Activated naive CD4-positive, alpha-beta T cell treated with anti-CD3 and anti-CD28 coated beads, Interleukin-2, amount 50 U/mL, for 16 hours (primary cell): Measurements from ENCODE around the gene ST6GALNAC2.
"Not testable (repeated sequence)": the region's sequence is repeated elsewhere in the genome, so short reads cannot be mapped to it uniquely, and the experiment has no call there.

Source experiments
- DNase-seq: peaks from one replicate; pipeline ENCODE4 v3.0.0-alpha.2; 2020

Gene ST6GALNAC2

GRCh38 chr17:76585649-76586593 is at the start of gene ST6GALNAC2:
Gene ST6GALNAC2 (minus strand): TSS chr17:76585860. CDS start chr17:76585808, 52 bp downstream.
- peak; percentile 34 for DNase-seq

GRCh38 chr17:76635039-76635438 is 49.4 kb upstream of the ST6GALNAC2 start:
- no peak for DNase-seq

- DNase-seq, result no peak
These were observed 48.1 kb upstream of the ST6GALNAC2 start for GRCh38 chr17:76633628-76634328.

DNA sequence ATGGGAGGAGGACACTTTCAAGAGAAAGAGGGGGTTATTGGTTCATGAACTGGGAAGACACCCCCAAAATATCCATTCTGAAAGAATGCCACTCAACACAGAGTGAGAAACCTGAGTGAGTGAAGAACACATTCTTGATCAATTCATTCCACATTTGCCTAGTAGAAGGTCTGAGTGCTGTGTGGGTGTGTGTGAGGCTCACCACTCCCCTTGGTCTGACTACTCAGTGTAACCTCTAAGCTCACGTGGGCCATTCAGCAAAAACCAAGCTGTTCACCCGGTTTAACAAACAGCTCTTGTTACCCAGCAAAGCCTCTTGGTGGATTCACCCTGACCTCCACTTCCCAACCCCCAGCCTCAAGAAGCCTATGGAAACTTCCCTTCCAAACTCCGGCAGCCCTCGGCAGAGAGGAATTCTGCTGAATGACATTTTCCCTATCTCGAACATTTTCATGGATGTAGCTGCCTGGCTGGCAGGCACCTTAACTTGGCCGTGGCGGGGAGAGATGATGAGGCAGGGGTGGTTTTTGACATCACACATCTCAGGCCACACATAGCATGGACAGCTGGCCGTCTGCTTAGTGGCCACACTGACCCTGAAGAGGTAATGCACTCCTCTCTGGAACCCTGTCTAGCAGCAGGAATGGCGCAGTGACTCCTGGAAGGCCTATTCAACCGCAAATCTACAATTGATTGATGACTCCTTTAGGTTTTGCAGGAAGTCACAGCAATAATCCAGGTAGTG is 46.3 kb upstream of the ST6GALNAC2 start:
- DNase-seq, result no peak

DNA sequence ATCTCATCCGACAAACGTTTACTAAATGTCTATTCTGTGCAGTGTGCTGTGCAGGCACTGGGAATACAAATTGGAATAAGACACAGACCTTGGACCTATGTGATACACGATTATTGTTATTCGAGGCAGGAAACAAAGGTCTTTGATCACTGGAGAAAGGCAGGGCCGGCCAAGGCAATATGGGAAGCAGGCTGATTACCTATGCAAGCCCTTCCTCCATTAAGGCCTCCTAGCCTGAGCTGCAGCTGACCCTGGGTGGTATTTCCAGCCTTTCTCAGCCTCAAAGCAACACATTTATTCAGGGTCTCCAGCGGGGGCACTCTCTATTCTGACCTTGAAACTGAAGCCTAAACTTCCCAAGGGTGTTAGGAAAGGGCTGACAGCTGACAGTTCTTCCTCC is 44.5 kb upstream of the ST6GALNAC2 start:
- DNase-seq, result no peak

GRCh38 chr17:76627510-76627909 is 41.9 kb upstream of the ST6GALNAC2 start:
- DNase-seq, result no peak

DNA sequence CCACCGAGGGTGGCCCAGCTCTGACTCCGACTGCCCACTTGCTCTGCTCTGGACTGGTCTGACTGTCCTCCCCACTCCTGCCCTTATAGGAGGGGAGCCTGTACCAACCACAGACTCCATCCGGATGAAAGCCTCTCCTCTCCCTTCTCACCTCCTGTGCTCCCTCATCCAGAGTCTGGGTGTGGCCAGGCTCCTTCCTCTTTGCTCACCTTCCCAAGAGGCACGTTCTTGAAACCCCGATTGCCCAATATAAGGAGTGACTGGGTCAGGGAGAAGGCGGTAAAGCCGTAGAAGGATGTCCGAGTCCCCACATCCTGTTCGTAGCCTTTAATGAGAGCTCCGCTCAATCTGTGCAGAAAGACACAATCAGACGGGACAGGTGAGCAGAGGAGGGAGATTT is 40.8 kb upstream of the ST6GALNAC2 start:
- DNase-seq, result no peak

GRCh38 chr17:76625496-76625895 is 39.8 kb upstream of the ST6GALNAC2 start:
- DNase-seq, result no peak

GRCh38 chr17:76623271-76624146 is 37.8 kb upstream of the ST6GALNAC2 start:
- DNase-seq, result peak; percentile 80

- DNase-seq, result no peak
These were observed 32.2 kb upstream of the ST6GALNAC2 start for GRCh38 chr17:76617838-76618237.

DNA sequence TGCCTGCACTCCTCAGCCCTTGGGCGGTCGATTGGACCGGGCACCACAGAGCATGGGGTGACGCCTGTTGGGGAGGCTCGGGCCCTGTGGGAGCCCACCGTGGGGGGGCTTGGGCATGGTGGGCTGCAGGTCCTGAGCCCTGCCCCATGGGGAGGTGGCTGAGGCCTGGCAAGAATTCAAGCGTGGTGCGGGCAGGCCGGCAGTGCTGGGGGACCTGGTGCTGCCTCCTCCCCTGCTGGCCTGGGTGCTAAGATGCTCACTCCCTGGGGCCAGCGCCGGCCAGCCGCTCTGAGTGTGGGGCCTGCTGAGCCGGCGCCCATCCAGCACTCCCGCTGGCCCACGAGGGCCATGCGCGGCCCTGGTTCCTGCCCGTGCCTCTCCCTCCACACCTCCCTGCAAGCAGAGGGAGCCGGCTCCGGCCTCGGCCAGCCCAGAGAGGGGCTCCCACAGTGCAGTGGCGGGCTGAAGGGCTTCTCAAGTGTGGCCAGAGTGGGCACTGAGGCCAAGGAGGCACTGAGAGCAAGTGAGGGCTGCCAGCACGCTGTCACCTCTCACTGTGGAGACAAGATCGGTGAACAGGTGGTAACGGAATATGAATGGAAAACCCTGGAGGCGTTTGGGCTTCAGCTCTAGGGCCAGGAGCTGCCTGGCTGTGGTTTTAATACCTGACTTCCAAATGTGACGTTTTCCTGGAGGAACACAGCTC is 29.4 kb upstream of the ST6GALNAC2 start:
- no peak for DNase-seq

GRCh38 chr17:76614064-76614759 is 28.6 kb upstream of the ST6GALNAC2 start:
- not testable (repeated sequence) for DNase-seq

DNA sequence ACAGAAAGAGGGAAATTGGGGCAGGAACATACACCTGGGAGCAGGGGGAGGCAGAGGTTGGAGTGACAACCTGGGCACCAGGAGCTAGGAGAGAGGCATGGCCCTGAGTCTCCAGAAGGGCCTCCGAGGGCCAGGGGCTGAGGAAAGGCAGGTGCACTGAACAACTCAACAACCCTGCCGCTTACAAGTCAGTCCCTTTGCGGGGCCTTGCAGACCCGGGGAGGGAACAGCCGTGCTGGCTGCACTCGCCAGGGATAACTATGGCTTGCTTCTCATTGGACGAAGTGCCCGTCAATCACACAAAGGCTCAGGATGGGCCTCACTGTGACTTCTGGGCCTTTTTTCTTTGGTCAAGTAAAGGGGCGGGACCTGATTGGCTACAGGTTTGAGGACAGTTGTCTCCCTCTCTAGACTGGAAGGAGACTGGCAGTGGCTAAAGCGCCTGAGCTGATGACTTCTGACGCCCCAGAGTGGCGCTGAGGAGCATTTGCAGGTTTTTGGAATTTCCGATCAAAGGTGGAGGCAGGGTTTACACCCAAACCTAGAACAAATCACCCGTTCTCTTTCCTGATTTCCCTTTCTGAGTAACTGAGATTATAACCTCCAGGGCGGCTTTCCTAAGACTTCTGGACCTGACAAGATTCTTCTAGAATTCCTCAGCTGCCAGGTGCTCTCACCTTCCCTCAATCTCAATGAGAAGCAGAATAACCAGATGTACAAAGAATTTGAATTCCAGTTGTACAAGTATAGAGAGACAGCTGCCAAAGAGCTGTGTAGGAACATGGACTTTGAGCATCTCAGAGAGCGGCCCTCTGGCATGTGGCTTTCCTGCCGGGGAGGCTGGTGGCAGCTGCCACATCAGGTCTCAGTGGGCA is 27.6 kb upstream of the ST6GALNAC2 start:
- DNase-seq, result no peak

GRCh38 chr17:76612465-76612864 is 26.8 kb upstream of the ST6GALNAC2 start:
- no peak for DNase-seq

DNA sequence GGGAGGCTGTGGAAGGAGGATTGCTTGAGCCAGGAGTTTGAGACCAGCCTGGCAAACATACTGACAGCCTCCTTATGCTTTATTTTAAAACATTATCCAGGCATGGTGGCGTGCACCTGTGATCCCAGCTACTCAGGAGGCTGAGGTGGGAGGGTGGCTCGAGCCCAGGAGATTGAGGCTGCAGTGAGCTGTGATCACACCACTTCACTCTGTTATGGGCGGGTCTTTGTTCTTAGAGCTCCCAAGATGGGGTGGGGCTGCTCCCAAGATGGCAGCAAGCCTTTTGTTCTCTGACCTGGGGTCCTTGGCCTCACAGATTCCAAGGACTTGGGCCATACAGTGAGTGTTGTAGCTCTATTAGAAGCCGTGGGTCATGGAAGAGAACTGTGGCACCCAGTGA is 26.1 kb upstream of the ST6GALNAC2 start:
- DNase-seq, result no peak

DNA sequence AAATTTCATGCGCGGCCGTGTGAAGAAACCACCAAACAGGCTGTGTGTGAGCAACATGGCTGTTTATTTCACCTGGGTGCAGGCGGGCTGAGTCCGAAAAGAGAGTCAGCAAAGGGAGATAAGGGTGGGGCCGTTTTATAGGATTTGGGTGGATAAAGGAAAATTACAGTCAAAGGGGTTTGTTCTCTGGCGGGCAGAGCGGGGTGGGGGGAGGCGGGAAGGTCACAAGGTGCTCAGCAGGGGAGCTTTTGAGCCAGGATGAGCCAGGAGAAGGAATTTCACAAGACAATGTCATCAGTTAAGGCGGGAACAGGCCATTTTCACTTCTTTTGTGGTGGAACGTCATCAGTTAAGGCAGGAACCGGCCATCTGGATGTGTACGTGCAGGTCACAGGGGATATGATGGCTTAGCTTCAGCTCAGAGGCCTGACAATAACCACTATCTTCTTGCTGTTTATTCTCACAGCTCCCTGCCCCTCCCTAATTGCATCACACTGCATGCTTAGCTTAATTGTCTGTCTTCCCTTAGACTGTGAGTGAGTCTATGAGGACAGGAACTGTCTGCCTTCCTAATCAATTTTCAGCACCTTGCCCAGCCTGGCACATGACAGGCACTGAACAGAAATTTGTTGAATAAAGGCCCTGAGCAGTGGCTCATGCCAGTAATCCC is 25.6 kb upstream of the ST6GALNAC2 start:
- DNase-seq, result not testable (repeated sequence)

DNA sequence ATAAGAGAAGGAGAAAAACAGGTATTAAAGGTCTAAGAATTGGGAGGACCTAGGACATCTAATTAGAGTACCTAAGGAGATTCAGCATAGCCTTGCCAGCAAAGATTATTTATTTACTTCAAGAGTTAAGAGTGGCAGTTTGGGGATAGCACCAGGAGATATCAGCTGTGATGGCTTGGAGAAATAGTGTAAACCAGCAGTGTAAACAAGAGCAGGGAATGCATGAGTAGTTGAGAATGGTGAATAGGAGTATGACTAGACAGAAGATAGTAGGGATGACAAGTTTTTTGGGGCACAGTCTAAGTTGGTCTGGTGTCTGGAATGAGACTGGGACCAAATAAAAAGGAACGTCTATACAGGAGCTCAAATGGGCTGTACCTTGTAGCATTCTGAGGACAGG is 21.0 kb upstream of the ST6GALNAC2 start:
- DNase-seq, result not testable (repeated sequence)

DNA sequence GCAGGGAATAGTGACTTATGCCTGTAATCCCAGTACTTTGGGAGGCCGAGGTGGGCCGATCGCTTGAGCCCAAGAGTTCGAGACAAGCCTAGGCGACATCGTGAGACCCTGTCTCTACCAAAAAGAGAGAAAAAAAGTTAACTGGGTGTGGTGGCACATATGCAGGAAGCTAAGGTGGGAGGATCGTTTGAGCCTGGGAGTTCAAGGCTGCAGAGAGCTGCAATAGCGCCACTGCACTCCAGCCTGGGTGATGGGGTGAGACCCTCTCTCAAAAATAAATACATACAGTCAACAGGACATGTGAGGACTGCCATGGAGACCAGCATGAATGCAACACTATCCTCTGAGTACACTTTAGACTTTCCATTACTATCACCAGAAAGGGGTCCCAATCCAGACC is 15.4 kb upstream of the ST6GALNAC2 start:
- no peak for DNase-seq
